ENCODE measurements around the gene PTPRT. TPM values are rescaled to one million over a fixed set of nuclear protein-coding genes. Genes with fewer than 3 reads are reported as not detected.

The PTPRT gene
- polyA plus RNA-seq, 1 of the 3 experiments (the other 2 are of a cell fraction) = not detected

DNA sequence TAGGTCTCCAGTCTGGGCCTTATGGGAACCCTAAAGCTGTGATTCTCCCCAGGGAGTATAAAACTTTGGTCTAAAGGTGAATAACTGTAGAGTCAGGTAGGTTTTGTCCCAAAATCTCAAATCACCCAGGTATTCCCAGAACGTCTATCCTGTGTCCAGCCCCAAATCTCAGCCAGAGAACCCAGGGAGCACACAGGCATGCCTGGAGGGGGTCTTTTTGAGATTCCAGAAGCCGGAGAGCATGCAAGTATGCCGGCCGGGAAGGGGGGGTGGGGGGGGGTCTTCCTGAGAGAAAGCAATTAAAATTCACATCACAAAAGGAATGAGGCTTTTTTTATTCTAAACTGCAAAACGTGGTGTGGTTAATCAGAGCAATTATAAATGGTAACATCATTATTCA, 210.0 kb downstream of the PTPRT start (continued):
- TF ChIP-seq, protein P1, sequence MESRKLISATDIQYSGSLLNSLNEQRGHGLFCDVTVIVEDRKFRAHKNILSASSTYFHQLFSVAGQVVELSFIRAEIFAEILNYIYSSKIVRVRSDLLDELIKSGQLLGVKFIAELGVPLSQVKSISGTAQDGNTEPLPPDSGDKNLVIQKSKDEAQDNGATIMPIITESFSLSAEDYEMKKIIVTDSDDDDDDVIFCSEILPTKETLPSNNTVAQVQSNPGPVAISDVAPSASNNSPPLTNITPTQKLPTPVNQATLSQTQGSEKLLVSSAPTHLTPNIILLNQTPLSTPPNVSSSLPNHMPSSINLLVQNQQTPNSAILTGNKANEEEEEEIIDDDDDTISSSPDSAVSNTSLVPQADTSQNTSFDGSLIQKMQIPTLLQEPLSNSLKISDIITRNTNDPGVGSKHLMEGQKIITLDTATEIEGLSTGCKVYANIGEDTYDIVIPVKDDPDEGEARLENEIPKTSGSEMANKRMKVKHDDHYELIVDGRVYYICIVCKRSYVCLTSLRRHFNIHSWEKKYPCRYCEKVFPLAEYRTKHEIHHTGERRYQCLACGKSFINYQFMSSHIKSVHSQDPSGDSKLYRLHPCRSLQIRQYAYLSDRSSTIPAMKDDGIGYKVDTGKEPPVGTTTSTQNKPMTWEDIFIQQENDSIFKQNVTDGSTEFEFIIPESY (IDR thresholded peaks at IDR 0.05; ENCODE audit: borderline replicate concordance, low read depth) = no peak
- TF ChIP-seq POLR2AphosphoS5 (IDR thresholded peaks at IDR 0.05; ENCODE audit: low read depth, low read length) (no peak), FOXJ3 (CRISPR knock-in tag; IDR thresholded peaks at IDR 0.05) (no peak), MEF2A (IDR thresholded peaks at IDR 0.05; ENCODE audit: borderline replicate concordance, low read depth) (no peak), GATA2 (CRISPR knock-in tag; IDR thresholded peaks at IDR 0.05) (no peak), CHD2 (IDR thresholded peaks at IDR 0.05; ENCODE audit: low read length, partially characterized antibody) (no peak), RCOR1 (IDR thresholded peaks at IDR 0.05; ENCODE audit: low read length) (no peak)
- TF ChIP-seq, protein P2, sequence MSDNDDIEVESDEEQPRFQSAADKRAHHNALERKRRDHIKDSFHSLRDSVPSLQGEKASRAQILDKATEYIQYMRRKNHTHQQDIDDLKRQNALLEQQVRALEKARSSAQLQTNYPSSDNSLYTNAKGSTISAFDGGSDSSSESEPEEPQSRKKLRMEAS (IDR thresholded peaks at IDR 0.05; ENCODE audit: low read depth) = no peak
- TF ChIP-seq, protein P3, sequence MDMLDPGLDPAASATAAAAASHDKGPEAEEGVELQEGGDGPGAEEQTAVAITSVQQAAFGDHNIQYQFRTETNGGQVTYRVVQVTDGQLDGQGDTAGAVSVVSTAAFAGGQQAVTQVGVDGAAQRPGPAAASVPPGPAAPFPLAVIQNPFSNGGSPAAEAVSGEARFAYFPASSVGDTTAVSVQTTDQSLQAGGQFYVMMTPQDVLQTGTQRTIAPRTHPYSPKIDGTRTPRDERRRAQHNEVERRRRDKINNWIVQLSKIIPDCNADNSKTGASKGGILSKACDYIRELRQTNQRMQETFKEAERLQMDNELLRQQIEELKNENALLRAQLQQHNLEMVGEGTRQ (IDR thresholded peaks at IDR 0.05; ENCODE audit: borderline replicate concordance, low read depth, low read length) = no peak

DNA sequence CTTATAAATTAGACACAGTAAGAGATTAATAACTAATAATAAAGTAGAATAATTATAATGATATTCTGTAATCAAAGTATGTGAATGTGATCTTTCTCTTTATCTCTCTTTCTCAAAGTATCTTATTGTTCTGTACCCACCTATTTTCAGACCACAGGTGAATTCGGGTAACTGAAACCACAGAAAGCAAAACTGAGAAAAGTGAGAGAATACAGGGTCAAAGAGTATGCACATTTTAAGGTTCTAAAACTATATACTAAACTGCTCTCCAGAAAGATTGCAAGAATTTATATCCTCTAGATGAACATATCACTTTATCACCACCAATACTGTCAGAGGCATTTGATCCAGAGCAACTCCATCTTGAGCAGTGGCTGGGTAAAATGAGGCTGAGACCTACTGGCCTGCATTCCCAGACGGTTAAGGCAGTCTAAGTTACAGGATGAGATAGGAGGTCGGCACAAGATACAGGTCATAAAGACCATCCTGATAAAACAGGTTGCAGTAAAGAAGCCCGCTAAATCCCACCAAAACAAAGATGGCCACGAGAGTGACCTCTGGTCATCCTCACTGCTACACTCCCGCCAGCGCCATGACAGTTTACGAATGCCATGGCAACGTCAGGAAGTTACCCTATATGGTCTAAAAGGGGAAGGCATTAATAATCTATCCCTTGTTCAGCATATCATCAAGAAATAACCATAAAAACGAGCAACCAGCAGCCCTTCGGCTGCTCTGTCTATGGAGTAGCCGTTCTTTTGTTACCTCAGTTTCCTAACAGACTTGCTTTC, 211.3 kb downstream of the PTPRT start:
- no peak overlapping the region for H3K4me3 ChIP-seq (ENCODE audit: low read depth in 2 of 2, low read length in 1 of 2)
- no peaks in the 10 kb centered on the region for H3K4me1 ChIP-seq (ENCODE audit: control insufficient read depth in 1 of 2, insufficient read depth in 2 of 2, low read depth in 1 of 2, low read length in 1 of 2)
- H2AFZ ChIP-seq (ENCODE audit: low read depth) = no peak overlapping the region
- H3K79me2 ChIP-seq (ENCODE audit: insufficient read depth) = no peaks in the 10 kb centered on the region
- H3K9me3 ChIP-seq = 0 out of 2 replicates have a peak, but pooled peaks cover 3% of the 10 kb centered on the region
- H3K9me2 ChIP-seq = no peaks in the 10 kb centered on the region
- 33% methylated on average over 12 of the region's 12 CpGs for WGBS (ENCODE audit: low lambda C conversion rate)
- H3K4me2 ChIP-seq = no peak overlapping the region
- TF ChIP-seq RXRA (IDR thresholded peaks at IDR 0.05; ENCODE audit: borderline replicate concordance, low read depth) = no peak
- TF ChIP-seq, protein P2 (IDR thresholded peaks at IDR 0.05; ENCODE audit: low read depth) = no peak
- TF ChIP-seq FOXM1 (IDR thresholded peaks at IDR 0.05; ENCODE audit: low read depth) = no peak
- TF ChIP-seq TCF12 (IDR thresholded peaks at IDR 0.05) = no peak
- no peak overlapping the region for H3K9ac ChIP-seq
- H3K27me3 ChIP-seq (ENCODE audit: insufficient read depth) = no peaks in the 10 kb centered on the region
- no peak overlapping the region for H3K27ac ChIP-seq (ENCODE audit: low read depth in 2 of 2, low read length in 1 of 2)
- ChIA-PET POLR2A (no interaction called here), CTCF (no interaction called here)
- no peaks in the 10 kb centered on the region for H4K20me1 ChIP-seq (ENCODE audit: insufficient read depth)
- no peaks in the 10 kb centered on the region for H3K36me3 ChIP-seq (replicated peaks in 1 of 2; ENCODE audit: control insufficient read depth in 1 of 2, insufficient read depth in 2 of 2, low read length in 1 of 2)
- no peak for DNase-seq
- H3F3A ChIP-seq (replicated peaks; ENCODE audit: insufficient read depth) = no peaks in the 10 kb centered on the region

Data from SK-N-SH (cell line).